T-helper 17 cell (primary cell): ENCODE measurements around the gene AMELX. TPM values are rescaled to one million over a fixed set of nuclear protein-coding genes. Genes with fewer than 3 reads are reported as not detected.

Source experiments
- ATAC-seq: fragments of 150-1000 bp; cut with Tn5 transposase; 2 replicates; pipeline ENCODE4 v1.10.0; 2021; ENCODE audit warnings: mild to moderate bottlenecking, moderate library complexity
- DNase-seq, 3 donors: peaks; one replicate each; pipeline versions ENCODE4 v3.0.0 to v3.0.0-alpha.2; 2020 to 2021
- H3K9me3 ChIP-seq: one replicate; pipeline ENCODE4 v1.7.0; 2013; ENCODE audit warnings: low read length, mild to moderate bottlenecking; ENCODE audit not compliant: control insufficient read depth, poor library complexity, severe bottlenecking
- H3K27ac Mint-ChIP-seq: one replicate; pipeline ENCODE4 v1.8.0; 2022; ENCODE audit warnings: mild to moderate bottlenecking, moderate library complexity, mixed read lengths
- H3K27me3 Mint-ChIP-seq: one replicate; pipeline ENCODE4 v1.8.0; 2022; ENCODE audit warnings: mixed read lengths
- H3K36me3 Mint-ChIP-seq: one replicate; pipeline ENCODE4 v1.8.0; 2022; ENCODE audit warnings: low read depth, mixed read lengths
- H3K4me1 Mint-ChIP-seq: one replicate; pipeline ENCODE4 v1.8.0; 2022; ENCODE audit warnings: mild to moderate bottlenecking, mixed read lengths
- H3K4me3 Mint-ChIP-seq: one replicate; pipeline ENCODE4 v1.8.0; 2022; ENCODE audit warnings: mild to moderate bottlenecking, moderate library complexity, mixed read lengths
- total RNA-seq, 4 donors: library from RNA in 2 of 4; stranded (reverse) in 2 of 4; gene quantifications; one replicate each; pipeline ENCODE4 v1.2.3 and lab custom pipeline; 2022 to 2026

AMELX gene
- not detected for total RNA-seq
- total RNA-seq (lab: John Stamatoyannopoulos, UW) = 0 reads per million in 2 donors

- ATAC-seq (no peak), DNase-seq (no peak)
- H3K27me3 Mint-ChIP-seq = no peaks in the 10 kb centered on the region
- no peaks in the 10 kb centered on the region for H3K9me3 ChIP-seq
- no peaks in the 10 kb centered on the region for H3K36me3 Mint-ChIP-seq
- H3K27ac Mint-ChIP-seq = no peak within 1 kb of the TSS
- no peaks in the 10 kb centered on the region for H3K4me1 Mint-ChIP-seq
- H3K4me3 Mint-ChIP-seq = no peak within 1 kb of the TSS
Measured at GRCh38 chrX:11293113-11293512, at the start of gene AMELX. Gene AMELX (plus strand): TSS chrX:11293413. CDS start chrX:11294789, 1,376 bp downstream.

- no peaks in the 10 kb centered on the region for H3K4me1 Mint-ChIP-seq
- no peaks in the 10 kb centered on the region for H3K27me3 Mint-ChIP-seq
- H3K36me3 Mint-ChIP-seq = no peaks in the 10 kb centered on the region
- no peak overlapping the region for H3K27ac Mint-ChIP-seq
- ATAC-seq (no peak), DNase-seq (no peak)
- no peak overlapping the region for H3K4me3 Mint-ChIP-seq
- H3K9me3 ChIP-seq = no peaks in the 10 kb centered on the region
Measured at GRCh38 chrX:11244636-11245035, 48.6 kb upstream of the AMELX start.

GRCh38 chrX:11254417-11255109, 38.6 kb upstream of the AMELX start:
- H3K9me3 ChIP-seq = no peaks in the 10 kb centered on the region
- ATAC-seq (no peak), DNase-seq (no peak)
- no peak overlapping the region for H3K27ac Mint-ChIP-seq
- H3K4me3 Mint-ChIP-seq = no peak overlapping the region
- no peaks in the 10 kb centered on the region for H3K4me1 Mint-ChIP-seq
- no peaks in the 10 kb centered on the region for H3K27me3 Mint-ChIP-seq
- no peaks in the 10 kb centered on the region for H3K36me3 Mint-ChIP-seq

- Mint-ChIP-seq H3K4me3 (no peak overlapping the region), H3K36me3 (no peaks in the 10 kb centered on the region), H3K4me1 (no peaks in the 10 kb centered on the region), H3K27me3 (no peaks in the 10 kb centered on the region), H3K27ac (no peak overlapping the region)
- H3K9me3 ChIP-seq = no peaks in the 10 kb centered on the region
- ATAC-seq (no peak), DNase-seq (no peak)
Measured at GRCh38 chrX:11257290-11257689, 35.9 kb upstream of the AMELX start.

- H3K27ac Mint-ChIP-seq = no peak overlapping the region
- H3K4me3 Mint-ChIP-seq = no peak overlapping the region
- DNase-seq (no peak), ATAC-seq (no peak)
- no peaks in the 10 kb centered on the region for H3K27me3 Mint-ChIP-seq
- H3K36me3 Mint-ChIP-seq = no peaks in the 10 kb centered on the region
- no peaks in the 10 kb centered on the region for H3K4me1 Mint-ChIP-seq
- H3K9me3 ChIP-seq = no peaks in the 10 kb centered on the region
Measured at GRCh38 chrX:11257711-11258110, 35.5 kb upstream of the AMELX start.

- ATAC-seq (no peak), DNase-seq (no peak)
- Mint-ChIP-seq H3K36me3 (no peaks in the 10 kb centered on the region), H3K4me1 (no peaks in the 10 kb centered on the region), H3K27me3 (no peaks in the 10 kb centered on the region), H3K4me3 (no peak overlapping the region), H3K27ac (no peak overlapping the region)
- H3K9me3 ChIP-seq = no peaks in the 10 kb centered on the region
Measured at GRCh38 chrX:11259437-11259836, 33.8 kb upstream of the AMELX start.

GRCh38 chrX:11261260-11261659, 32.0 kb upstream of the AMELX start:
- no peaks in the 10 kb centered on the region for H3K27me3 Mint-ChIP-seq
- DNase-seq (no peak), ATAC-seq (no peak)
- H3K4me3 Mint-ChIP-seq = no peak overlapping the region
- H3K27ac Mint-ChIP-seq = no peak overlapping the region
- H3K36me3 Mint-ChIP-seq = no peaks in the 10 kb centered on the region
- no peaks in the 10 kb centered on the region for H3K4me1 Mint-ChIP-seq
- H3K9me3 ChIP-seq = no peaks in the 10 kb centered on the region

GRCh38 chrX:11264925-11265324, 28.3 kb upstream of the AMELX start:
- ATAC-seq = no peak
- H3K27me3 Mint-ChIP-seq = no peaks in the 10 kb centered on the region
- no peak overlapping the region for H3K27ac Mint-ChIP-seq
- no peak for DNase-seq
- no peaks in the 10 kb centered on the region for H3K4me1 Mint-ChIP-seq
- H3K4me3 Mint-ChIP-seq = no peak overlapping the region
- H3K36me3 Mint-ChIP-seq = no peaks in the 10 kb centered on the region
- no peaks in the 10 kb centered on the region for H3K9me3 ChIP-seq

GRCh38 chrX:11265352-11265751, 27.9 kb upstream of the AMELX start:
- DNase-seq (no peak), ATAC-seq (no peak)
- no peaks in the 10 kb centered on the region for H3K36me3 Mint-ChIP-seq
- H3K4me3 Mint-ChIP-seq = no peak overlapping the region
- H3K9me3 ChIP-seq = no peaks in the 10 kb centered on the region
- no peaks in the 10 kb centered on the region for H3K27me3 Mint-ChIP-seq
- no peak overlapping the region for H3K27ac Mint-ChIP-seq
- no peaks in the 10 kb centered on the region for H3K4me1 Mint-ChIP-seq

- Mint-ChIP-seq H3K4me1 (no peaks in the 10 kb centered on the region), H3K4me3 (no peak overlapping the region), H3K36me3 (no peaks in the 10 kb centered on the region), H3K27ac (no peak overlapping the region), H3K27me3 (no peaks in the 10 kb centered on the region)
- ATAC-seq (no peak), DNase-seq (no peak)
- H3K9me3 ChIP-seq = no peaks in the 10 kb centered on the region
Measured at GRCh38 chrX:11266573-11267003, 26.6 kb upstream of the AMELX start.

GRCh38 chrX:11267425-11267824, 25.8 kb upstream of the AMELX start:
- Mint-ChIP-seq H3K4me1 (no peaks in the 10 kb centered on the region), H3K4me3 (no peak overlapping the region), H3K27ac (no peak overlapping the region), H3K36me3 (no peaks in the 10 kb centered on the region), H3K27me3 (no peaks in the 10 kb centered on the region)
- no peak for ATAC-seq
- H3K9me3 ChIP-seq = no peaks in the 10 kb centered on the region
- DNase-seq = no peak

GRCh38 chrX:11269006-11269405, 24.2 kb upstream of the AMELX start:
- ATAC-seq = no peak
- H3K36me3 Mint-ChIP-seq = no peaks in the 10 kb centered on the region

GRCh38 chrX:11269996-11270395, 23.2 kb upstream of the AMELX start:
- Mint-ChIP-seq H3K4me3 (no peak overlapping the region), H3K27me3 (no peaks in the 10 kb centered on the region), H3K36me3 (no peaks in the 10 kb centered on the region), H3K27ac (no peak overlapping the region), H3K4me1 (no peaks in the 10 kb centered on the region)
- ATAC-seq (no peak), DNase-seq (no peak)
- no peaks in the 10 kb centered on the region for H3K9me3 ChIP-seq

More at GRCh38 chrX:11269006-11269405, 24.2 kb upstream of the AMELX start:
- H3K27ac Mint-ChIP-seq = no peak overlapping the region
- no peaks in the 10 kb centered on the region for H3K9me3 ChIP-seq
- DNase-seq = no peak
- no peaks in the 10 kb centered on the region for H3K4me1 Mint-ChIP-seq
- no peak overlapping the region for H3K4me3 Mint-ChIP-seq
- no peaks in the 10 kb centered on the region for H3K27me3 Mint-ChIP-seq

- no peak for ATAC-seq
- DNase-seq = no peak
- H3K9me3 ChIP-seq = no peaks in the 10 kb centered on the region
- Mint-ChIP-seq H3K4me1 (no peaks in the 10 kb centered on the region), H3K36me3 (no peaks in the 10 kb centered on the region), H3K4me3 (no peak overlapping the region), H3K27me3 (no peaks in the 10 kb centered on the region), H3K27ac (no peak overlapping the region)
Measured at GRCh38 chrX:11272290-11272689, 20.9 kb upstream of the AMELX start.
